IMR-90 (cell line): ENCODE data around the gene TAF10.

Experiments used
- CHD1 ChIP-seq: IDR thresholded peaks from 2 replicates; pipeline ENCODE4 v1.6.1; 2012; ENCODE audit warnings: low read depth, low read length, improper control_type of control experiment
- USF2 ChIP-seq: fragments of 150-350 bp; IDR thresholded peaks from 2 replicates; pipeline ENCODE4 v1.6.1; 2017; ENCODE audit warnings: mild to moderate bottlenecking, antibody characterized with exemption, low read length, low read depth

DNA sequence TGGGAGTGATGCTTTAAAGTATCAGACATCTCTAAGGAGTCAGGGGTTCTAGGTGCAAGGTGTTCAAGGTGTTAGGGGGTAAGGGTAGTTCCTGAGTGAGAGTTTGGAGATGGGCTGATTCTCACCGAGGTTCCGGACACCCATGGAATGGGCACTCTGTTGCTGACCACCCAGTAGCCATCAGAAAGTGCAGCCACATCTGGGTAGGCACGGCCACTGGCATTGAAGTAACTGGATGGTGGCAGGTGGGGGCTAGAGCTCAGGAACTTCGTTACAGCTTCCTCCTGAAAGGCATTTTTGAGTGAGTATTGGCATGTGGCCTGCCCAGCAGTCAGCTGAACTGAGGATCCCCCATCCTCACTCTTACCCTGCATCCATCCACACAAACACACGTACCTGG is 3.0 kb upstream of the TAF10 start:
- no peak for TF ChIP-seq USF2
- no peak for TF ChIP-seq CHD1
